DMS153 (cell line): ENCODE data around the gene ZDHHC20.

Source experiments
- DNase-seq: peaks from one replicate; lab custom pipeline; 2025; lab: John Stamatoyannopoulos, UW

The ZDHHC20 gene

DNA sequence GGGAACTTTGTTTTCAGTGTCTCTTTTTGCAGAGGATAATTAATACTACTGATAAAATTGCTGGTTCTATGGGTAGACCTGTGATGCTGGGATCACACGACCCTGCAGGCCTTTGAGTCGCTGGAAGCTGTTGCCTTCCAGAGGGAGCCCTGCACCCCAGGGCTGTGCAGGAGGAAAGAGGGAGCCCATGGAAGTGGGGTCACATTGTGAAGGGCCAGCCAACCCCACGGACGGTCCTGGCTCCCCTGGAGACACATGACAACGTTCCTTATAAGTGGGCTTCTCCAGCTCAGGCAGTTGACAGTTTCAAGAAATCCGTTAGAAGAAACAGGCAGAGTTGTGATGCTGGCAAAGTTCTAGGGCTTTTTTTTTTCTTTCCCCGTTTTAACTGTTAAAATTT lies 98.0 kb downstream of the ZDHHC20 start:
- no peak for DNase-seq

DNA sequence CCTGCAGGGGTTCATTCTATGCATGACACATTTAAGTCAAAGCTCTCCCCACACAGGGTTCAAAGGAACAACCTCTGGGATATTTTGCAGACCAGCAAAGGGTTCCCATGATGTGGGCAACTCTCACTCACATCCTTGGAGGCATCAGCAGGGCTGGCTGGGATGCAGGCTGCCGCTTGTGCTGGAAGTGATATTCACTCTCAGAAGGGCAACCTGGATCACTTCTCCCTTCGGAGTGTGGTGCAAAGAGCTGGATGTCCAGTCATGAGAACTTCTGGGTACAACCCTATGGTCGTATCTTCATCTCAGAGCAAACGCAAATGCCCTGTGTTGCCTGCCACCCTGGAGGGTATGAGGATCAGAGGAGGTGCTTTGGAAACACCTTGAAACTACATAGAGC lies 98.6 kb downstream of the ZDHHC20 start:
- DNase-seq, result no peak

DNA sequence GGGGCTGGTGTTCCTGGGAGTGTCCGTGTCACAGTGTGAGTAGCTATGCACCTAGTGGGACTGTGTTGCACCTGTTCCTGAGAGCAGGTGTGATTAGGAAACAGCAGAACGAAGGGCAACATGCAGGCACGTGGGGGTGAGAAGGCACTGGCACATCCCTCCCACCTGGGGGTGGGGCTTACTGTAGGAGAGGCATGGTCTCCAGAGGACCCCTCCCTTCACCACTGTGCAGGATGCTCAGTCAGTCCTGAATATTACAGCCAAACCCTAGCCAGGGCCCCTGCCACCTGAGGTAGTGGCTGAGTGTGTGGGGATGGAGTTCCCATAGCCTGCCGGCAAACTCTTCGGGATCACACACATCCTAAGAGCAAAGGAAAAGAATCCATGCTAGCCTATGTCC lies 99.2 kb downstream of the ZDHHC20 start:
- no peak for DNase-seq

DNA sequence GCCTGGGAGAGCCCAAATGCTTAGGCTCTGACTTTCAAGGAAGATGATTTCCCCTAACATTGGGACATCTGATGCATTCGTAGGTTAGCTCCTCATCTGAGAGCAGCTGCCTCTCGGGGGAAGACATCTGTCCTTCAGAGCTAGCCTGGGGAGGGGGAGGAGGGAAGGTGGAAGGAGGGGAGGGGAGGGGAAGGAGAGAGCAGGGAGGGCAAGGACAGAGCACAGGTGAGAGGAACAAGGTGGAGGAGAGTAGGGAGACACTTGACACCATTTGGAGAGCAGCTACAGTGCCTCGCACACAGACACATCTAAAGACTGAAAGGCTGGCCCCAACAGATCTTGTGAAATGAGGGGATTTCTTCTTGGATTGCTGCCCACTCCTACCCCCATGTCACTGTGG lies 103.8 kb downstream of the ZDHHC20 start:
- DNase-seq, result no peak

DNA sequence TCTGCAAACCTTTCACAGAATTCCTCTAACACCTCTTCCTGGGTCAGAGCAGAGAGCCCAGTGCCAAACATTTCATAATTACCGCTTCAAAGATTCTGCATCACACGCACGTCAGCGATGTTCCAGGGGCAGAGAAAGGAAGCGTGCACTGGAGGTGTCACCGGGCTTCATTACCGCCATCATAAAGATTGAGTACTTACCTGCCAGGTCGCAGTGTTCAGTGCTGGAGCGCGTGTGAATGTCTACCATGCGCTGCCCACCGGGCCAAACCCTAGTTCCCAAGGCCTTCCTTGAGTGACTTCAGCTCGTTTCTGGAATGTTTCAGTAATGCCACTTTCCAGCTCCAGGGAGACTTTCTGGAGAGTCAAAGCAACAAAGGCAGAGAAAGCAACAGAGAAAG lies 104.4 kb downstream of the ZDHHC20 start:
- no peak for DNase-seq

DNA sequence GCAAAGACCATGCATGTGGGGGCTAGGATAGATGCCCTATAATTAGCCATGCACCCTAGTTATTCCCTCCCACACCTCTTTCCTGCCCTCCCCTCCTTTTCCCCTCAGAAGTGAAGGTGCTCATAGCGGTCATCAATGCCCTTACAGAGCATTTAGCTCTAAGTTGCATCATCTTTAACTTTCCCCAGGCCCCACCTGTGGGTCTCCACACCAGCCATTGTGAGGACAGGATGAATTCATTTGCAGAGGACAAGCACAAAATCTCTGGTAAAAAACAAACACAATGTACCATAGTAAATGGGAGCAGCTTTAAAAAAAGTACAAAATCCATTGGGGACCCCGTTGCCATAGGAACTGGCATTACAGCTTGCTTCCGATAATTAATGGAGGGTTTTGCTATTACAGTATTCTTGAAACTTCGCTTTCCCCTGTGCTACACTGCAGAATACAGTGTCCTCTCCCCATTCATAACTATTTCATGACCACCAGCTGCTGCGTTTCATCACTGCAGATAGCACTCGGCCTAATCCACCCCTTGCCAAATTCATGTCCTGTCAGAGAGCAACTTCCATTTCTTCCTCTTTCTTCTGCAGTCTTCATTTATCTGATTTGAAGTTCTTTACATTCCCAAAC lies 110.5 kb downstream of the ZDHHC20 start:
- DNase-seq, result no peak

DNA sequence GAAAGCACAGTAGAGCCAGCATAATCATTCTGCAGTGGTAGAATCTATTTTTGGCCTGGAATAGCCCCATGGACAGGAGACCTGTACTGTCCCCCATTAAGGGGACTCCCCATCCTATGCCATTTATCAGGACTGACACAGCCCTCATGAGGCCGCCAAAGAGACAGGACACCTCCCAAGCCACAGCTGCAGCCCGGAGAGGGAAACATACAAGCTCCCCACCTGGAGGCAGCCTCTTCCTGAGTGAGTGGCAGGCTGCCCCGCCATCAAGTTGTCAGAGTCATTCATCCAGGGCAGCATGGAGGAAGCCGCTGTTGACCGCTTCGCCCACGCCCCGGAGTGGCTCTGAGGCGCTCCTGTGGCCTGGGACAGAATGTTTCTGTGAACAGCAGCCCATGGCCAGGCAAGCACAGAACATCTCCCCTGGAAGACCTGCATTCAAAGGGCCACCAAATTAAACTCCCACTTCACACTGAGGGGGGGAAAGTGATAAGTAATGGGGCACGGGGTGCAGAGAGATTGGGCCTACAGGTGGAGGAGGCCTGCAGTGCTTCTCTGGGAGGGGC lies 111.3 kb downstream of the ZDHHC20 start:
- DNase-seq, result no peak

DNA sequence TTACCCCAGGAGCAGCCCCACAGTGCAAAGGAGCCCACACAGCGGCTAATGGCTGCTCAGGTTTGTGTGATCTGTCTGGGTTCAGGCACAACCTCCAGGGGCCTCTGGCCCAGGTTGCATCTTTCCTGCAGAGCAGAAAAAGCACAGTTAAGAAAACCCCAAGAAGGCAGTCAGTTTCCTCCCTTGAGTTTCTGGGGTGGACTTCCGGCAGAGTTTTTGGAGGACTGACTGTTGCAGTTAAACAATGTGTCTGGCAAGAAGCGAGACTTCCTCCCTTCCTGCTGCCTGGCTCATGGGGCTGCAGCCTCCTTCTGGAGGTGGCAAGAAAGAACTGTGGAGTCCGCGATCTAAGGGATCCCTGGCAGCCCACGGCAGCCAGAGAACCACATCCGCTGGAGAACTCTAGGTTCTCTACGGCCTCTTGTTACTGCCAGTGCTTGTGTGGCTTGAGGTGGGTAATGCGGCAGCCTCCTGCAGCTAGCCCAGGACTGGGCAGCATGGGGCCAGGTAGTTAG lies 114.4 kb downstream of the ZDHHC20 start:
- no peak for DNase-seq

DNA sequence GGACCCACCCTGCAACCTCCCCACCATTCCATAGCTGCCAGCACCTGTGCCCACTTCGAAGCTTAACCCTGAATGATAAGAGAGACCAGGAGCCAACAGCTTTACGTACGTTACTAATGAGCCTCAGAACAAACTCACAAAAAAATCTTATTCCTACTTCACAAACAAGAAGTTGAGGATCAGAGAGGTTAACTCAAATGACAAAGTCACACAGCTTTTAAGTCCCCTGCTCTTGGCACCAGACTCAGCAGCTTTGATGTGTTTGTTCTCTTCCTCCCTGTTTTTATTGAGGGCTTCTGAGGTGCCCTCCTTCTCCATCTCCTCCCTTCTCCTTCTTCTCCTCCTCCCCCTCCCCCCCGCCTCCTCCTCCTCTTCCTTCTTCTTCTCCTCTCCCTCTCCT lies 115.4 kb downstream of the ZDHHC20 start:
- DNase-seq, result no peak

DNA sequence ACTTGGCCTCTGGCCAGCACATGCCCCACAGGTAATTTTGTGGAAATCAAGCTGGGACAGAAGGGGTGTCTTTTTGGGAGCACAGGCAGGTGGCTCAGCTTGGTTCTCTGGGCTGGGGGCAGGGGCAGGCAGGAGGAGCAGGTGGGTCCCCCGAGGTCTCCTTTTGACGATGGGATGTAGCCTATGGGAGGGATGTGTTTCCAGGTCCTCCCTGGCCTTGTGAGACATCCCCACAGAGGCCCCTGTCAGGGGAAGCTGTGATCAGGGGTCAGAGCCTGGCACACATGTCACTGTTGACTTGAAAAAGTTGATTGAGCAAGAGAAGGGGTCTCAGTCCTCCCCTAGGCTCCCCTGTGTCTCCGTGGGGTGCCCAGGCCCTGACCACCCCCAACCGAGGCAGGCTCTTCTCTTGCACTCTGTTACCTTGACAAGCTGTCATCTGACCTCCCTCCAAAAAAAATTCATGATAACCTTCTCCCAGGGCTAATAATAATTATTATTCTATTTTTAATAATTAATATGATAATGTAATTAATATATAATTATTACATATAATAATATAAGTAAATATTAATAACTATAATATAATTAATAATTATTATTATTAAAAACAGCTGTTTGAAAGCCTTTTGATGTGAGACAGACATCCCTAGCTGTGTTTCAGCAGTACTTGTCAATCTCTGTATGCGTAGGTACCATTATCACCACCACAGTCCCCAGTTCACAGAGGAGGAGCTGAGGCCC lies 116.2 kb downstream of the ZDHHC20 start:
- no peak for DNase-seq

DNA sequence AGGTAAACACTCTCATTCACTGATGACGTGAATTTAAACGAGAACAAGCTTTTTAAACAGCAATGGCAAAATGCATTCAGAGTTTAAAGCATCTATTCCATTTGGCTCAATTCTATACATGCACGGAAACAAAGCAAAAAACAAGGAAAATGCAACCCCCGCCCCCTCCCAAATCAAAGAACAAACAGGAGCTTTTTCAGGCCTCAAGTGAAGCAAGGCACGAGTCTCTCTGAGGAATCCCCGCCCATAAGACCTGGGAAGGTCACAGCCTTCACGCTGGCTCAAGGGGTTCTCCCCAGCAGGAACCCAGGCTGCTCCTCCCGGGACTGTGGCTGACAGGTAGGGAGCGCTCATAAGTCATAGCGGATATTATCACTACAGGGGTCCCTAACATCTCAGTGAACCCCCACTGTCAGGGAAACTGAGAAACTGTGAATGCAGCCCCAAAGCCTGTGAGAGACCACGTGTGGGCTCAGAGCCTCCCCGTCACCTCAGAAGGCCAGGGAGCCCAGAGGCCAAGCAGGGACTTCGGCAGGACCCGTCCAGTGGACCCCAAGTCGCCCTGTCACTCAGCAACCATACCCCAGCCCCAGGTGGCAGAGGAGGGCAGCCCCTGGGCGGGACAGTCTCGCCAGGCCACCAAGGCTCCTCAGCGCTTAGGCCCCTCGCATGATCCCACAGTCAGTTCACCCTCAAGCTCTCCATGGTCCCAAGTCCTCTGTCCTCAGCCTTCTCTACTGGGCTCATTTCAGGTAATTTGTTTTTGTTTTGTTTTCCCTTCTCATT lies 117.3 kb downstream of the ZDHHC20 start:
- no peak for DNase-seq

DNA sequence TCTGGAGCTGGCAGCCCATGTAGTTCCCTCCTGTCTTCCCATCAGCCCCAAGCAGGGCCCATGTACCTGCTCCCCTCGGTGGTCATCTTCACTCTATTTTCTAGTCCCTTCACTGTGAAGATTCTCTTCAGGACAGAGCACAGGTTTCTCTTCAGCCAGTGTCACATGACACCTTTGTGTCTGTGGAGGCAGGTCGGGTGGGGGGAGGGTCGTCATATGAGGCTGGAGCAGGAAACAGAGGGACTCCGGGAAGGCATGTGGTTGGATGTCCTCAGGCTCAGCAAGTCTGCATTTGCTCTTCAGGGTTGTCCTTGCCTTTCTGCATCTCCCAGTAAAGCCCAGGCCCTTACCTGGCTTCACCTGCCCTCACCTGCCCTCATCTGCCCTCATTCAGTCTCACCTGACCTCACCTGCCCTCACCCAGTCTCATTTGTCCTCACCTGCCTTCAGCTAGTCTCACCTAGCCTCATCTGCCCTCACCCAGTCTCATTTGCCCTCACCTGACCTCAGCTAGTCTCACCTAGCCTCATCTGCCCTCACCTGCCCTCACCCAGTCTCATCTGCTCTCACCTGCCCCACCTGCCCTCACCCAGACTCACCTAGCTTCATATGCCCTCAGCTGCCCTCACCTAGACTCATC lies 120.3 kb downstream of the ZDHHC20 start:
- DNase-seq, result peak; percentile 79

DNA sequence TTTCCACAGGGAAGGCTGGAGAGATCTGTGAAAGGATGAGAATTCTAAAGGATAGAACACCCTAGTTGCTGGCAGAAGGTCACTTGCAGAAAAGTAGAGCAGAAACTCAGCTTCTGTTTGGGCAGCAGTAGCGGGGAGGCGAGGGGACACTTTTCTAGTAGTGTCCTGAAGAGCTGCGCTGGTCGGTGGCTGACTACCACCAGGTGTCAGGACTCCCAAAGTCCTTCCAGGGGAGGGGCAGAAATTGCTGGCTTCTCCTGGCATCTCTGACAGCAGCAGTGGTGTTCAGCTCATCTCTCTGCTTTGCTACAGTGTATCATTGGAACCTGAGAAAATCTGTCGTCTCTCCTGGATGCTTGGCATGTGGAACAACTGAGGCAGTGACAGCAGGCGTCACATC lies 120.9 kb downstream of the ZDHHC20 start:
- no peak for DNase-seq

DNA sequence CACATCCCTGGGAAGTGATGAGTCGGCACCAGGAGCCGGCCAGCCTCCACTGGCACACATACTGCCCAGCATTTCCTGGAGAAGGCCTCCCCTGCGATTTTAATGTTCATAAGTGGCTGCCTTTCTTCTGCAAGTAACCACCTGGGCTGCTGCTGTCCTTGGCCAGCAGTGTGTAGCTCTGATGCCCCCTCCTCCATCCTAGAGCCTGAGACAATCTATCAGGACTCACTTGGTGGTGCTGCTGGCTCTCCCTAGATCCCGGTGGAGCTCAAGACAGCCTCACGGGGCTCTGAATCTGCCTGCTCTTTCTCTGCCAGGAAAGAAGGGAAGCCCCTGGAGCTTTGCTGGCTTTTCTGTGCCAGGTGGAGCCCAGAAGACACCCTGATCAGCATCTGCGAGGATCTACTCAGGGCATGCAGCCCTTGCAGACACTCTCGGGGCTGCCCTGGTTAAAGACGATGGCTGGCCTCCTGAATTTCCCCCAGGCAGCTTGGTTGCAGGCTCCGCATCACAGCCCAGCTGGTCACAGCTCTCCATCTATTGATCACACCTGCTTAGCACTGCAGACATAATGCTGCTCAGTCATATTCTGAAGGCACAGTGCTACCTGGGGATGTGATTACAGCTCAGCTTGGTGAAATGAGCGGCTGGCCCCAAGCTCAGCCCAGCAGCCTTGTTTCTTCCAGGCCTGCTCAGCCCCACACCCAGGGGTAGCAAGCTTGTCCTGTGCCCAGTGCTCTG lies 122.3 kb downstream of the ZDHHC20 start:
- peak; percentile 34 for DNase-seq

DNA sequence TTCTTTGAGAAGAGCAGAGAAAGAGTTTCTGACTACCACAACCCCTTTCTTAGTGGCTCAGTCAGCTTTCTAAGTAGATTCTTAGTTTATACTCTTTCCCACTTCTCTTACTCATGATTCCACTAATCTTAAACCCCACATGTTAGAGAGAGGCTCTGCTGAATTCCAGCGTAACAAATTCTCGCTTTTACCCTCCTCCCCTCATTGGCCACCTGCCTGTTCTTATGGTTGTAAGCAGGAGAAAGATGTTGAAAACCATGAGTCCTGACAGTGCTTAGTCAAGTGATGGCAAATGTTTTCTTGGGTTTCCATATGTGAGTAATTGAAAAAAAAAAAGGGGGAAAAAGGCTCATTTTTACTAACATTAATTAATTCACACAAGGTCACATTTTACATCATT lies 125.9 kb downstream of the ZDHHC20 start:
- DNase-seq, result no peak

DNA sequence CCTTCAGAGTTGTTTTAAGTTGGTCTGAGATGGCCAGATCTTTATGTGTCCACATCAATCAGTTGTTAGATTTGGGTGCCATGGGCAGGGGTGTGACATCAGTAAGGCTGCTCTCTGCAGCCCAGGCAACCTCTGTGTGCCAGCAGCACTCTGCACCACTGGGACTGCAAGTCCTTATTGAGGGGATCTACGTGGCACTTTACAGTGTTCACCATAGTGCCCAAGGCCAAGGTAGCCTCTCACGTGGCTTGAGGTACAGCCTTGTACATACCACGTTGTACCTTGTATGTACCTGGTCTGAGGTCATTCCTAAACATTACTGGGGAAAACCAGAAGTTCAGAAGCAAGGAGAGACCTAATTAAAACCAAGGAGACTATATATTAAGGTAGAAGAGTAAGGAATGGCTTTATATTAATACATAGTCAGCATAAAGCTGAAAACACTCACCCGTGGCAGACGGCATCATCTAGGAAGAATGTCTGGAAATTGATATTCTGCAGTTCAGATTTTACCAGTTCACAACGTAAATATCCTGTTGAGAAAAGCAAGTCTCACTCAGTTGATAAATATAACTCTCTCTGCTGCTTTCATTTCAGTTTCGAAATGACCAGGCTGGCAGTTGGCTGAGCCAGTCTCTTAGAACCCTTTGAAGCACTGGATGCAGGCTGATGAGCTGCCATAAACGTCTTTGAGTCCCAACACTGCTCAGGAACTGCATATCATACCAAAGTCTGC lies 128.8 kb downstream of the ZDHHC20 start:
- no peak for DNase-seq

DNA sequence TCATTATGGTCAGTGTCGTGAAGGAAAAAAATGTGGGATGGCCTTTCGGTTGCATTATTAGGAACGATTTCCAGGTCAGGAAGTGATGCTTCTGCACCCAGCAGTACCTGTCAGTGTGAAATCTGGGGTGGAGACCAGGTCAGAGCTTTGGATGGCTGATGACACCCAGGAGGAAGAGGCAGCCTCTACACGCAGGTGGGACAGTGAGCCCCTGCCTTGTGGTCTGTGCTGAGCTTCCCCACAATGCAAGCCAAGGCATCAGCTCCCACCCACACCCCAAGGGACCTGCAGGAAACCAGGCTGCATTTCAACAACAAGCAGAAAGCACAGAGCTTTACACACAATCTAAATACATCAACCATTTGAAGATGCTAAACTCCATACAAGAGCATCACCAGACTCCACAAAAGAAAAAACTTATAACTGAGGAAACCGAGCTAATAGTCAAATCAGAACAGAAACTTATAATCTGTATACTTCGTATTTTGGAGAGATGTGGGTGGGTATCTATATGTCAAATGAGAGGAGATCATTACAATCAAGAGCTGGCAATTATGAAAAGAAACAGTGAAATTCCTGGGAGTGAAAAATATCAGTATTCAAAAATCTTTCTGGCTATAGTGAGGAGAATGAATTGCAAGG lies 130.1 kb downstream of the ZDHHC20 start:
- no peak for DNase-seq

DNA sequence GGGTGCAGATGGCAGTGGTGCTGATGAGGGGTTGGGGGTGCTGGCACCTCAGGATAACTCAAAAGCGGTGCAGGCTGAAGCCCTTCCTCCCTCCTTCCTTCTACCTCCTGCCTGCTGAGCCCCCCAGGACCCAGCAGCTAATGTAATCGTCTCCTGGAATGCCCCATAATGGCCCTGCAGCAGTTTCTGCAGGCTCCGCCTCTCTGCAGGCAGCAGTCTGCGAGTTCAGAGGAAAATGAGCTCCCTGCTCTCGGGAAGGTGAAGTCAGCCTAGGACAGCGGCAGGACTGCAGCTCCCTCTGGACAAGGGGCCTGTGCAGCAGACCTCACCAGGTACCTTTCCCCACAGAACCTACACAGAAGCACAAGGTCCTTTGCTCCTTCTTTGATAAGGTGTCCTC lies 130.9 kb downstream of the ZDHHC20 start:
- DNase-seq, result no peak

DNA sequence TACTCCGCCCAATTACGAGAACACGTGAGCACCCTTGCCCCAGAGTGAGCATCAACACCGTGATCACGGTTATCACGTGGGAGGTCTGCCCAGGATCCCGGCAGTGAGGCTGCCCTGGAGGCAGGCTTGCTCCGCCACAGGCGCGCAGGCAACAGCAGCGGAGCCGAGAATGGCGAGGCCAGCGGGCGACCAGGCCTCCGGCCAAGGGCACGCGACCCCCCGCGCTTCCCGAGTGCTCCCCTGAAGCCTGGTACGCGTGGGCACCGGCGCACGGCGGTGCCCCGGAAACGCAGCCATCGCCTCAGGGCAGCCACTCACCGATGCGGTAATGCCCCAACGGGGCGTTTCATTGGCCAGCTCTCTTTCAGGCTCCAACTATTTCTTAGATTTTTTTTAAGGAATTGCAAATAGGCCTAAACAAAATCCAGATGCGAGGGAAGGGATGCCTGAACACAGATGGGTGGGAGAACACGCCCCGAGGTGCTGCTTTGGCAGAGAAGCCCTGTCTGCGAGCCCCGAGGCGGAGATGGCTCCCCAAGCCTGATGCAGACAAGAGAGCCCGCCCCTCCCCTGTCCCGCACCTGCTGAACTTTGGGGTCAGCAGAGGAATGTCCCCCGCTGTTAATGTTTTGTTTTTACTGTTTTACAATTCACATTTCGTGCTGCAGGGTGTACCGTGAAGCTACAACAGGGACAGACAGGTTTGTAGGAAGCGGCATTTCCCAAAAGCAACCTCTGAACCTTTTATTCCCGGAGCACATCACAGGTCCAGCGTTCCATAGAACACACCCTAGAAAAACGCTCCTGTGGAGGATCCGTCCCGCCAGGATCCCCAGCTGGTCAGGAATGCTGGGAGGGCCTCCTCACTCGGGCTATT lies 132.7 kb downstream of the ZDHHC20 start:
- no peak for DNase-seq
